Activated CD4-positive, alpha-beta T cell treated with anti-CD3 and anti-CD28 coated beads, Interleukin-2, Interleukin-6, amounts not matched to agents 100 ng/mL and 50 ng/mL, durations not matched to agents 16 hours and 8 hours (primary cell): ENCODE results near the gene IGSF21.

Experiments
- DNase-seq: peaks from one replicate; pipeline ENCODE4 v3.0.0-alpha.2; 2020

Gene IGSF21

GRCh38 chr1:18107369-18108298 is at the start of gene IGSF21:
IGSF21 (plus strand) TSS chr1:18107798; CDS start chr1:18108129, 331 bp downstream.
- no peak for DNase-seq

GRCh38 chr1:18058206-18058921 is 49.2 kb upstream of the IGSF21 start:
- no peak for DNase-seq

- DNase-seq = no peak
Observed at GRCh38 chr1:18058981-18059605, 48.5 kb upstream of the IGSF21 start.

- DNase-seq = no peak
Observed at GRCh38 chr1:18060366-18060765, 47.2 kb upstream of the IGSF21 start.

GRCh38 chr1:18062185-18062584 is 45.4 kb upstream of the IGSF21 start:
- no peak for DNase-seq

- DNase-seq = no peak
Observed at GRCh38 chr1:18064534-18064933, 43.1 kb upstream of the IGSF21 start.

GRCh38 chr1:18066576-18066975 is 41.0 kb upstream of the IGSF21 start:
- no peak for DNase-seq

- no peak for DNase-seq
Observed at GRCh38 chr1:18069903-18070302, 37.7 kb upstream of the IGSF21 start.

- no peak for DNase-seq
Observed at GRCh38 chr1:18072066-18072465, 35.5 kb upstream of the IGSF21 start.

- DNase-seq = no peak
Observed at GRCh38 chr1:18073066-18073642, 34.4 kb upstream of the IGSF21 start.

- no peak for DNase-seq
Observed at GRCh38 chr1:18077657-18078215, 29.9 kb upstream of the IGSF21 start.

- no peak for DNase-seq
Observed at GRCh38 chr1:18079941-18080735, 27.5 kb upstream of the IGSF21 start.

GRCh38 chr1:18085387-18086074 is 22.1 kb upstream of the IGSF21 start:
- DNase-seq = no peak

GRCh38 chr1:18088077-18088594 is 19.5 kb upstream of the IGSF21 start:
- DNase-seq = no peak

- no peak for DNase-seq
Observed at GRCh38 chr1:18089488-18089887, 18.1 kb upstream of the IGSF21 start.

- no peak for DNase-seq
Observed at GRCh38 chr1:18090636-18091035, 17.0 kb upstream of the IGSF21 start.

- no peak for DNase-seq
Observed at GRCh38 chr1:18091660-18092446, 15.7 kb upstream of the IGSF21 start.

GRCh38 chr1:18093193-18093592 is 14.4 kb upstream of the IGSF21 start:
- DNase-seq = no peak

- DNase-seq = no peak
Observed at GRCh38 chr1:18093646-18094045, 14.0 kb upstream of the IGSF21 start.

GRCh38 chr1:18094096-18094495 is 13.5 kb upstream of the IGSF21 start:
- no peak for DNase-seq
